ENCODE results near the gene ACSL6.

The ACSL6 gene

DNA sequence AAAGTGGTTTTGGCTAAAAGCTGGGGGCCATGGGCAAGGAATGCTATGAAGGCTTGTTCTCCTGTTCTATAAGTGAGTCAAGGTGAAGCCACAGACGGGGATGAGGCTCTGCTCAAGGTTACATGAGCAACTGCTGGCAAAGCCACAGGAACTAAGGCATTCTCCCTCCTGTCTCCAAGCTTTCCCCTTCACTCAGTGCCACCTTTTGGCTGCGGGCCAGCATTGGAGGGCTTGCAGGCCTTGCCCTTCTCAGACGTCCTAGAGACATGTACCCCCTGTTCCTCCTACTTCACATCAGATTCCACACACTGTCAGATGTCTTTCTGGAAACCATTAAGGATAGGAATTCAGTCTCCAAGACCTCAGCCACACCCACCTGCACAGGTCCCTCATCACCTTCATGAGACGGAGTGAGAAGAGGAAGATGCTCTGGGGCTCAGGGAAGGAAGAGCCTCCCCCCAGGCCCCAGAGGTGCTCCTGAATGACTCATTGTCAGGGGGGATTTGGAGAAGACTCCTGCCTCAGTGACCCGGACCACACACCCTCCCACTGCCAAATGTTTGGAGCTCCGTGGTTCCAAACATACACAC lies 45.5 kb downstream of the ACSL6 start:
- in situ Hi-C loops (cut with HindIII; ENCODE audit: low pct_ligation_motif_present, low pct_unique_long_range_greater_than_20kb, low sequenced_read_pairs), result no loop called here
- no peak for DNase-seq

DNA sequence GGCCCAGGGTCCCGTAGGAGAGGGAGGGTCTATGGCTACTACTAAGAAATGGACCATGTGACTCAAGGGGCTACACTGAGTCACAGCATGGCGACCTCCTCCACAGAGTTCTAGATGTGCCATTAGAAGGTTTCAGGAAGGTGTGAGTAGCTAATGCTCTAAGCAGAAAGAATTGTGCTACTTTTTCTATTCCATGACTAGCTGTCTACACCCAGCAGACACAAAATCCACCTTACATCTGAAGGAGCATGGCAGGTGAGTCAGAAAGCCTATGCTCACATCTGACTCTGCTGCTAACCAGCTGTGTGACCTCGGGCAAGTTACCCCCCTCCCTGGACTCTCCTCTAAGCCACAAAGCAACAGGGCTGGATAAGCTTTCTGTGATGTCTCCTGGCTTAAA lies 51.6 kb downstream of the ACSL6 start:
- DNase-seq, result no peak
- in situ Hi-C loops (cut with HindIII; ENCODE audit: low pct_ligation_motif_present, low pct_unique_long_range_greater_than_20kb, low sequenced_read_pairs), result no loop called here

DNA sequence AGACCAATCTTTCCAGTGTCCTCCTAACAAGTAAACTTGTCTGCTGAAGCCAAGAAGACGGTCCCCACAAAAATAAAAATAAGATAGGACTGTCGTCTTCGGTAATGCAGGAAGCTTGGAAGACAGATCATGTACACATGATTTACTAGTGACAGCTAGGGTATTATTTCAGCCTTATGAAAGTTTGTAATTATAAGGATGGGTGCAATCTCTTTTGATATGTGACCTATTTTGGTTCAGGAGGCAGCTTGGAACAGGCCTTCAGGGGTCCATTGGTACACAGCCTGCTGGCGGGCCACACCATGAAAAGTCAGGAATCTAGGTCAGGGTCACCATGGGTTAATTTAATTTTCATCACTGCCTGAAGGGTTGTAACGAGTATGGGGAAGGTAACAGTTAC lies 52.3 kb downstream of the ACSL6 start:
- in situ Hi-C loops (cut with HindIII; ENCODE audit: low pct_ligation_motif_present, low pct_unique_long_range_greater_than_20kb, low sequenced_read_pairs), result no loop called here

DNA sequence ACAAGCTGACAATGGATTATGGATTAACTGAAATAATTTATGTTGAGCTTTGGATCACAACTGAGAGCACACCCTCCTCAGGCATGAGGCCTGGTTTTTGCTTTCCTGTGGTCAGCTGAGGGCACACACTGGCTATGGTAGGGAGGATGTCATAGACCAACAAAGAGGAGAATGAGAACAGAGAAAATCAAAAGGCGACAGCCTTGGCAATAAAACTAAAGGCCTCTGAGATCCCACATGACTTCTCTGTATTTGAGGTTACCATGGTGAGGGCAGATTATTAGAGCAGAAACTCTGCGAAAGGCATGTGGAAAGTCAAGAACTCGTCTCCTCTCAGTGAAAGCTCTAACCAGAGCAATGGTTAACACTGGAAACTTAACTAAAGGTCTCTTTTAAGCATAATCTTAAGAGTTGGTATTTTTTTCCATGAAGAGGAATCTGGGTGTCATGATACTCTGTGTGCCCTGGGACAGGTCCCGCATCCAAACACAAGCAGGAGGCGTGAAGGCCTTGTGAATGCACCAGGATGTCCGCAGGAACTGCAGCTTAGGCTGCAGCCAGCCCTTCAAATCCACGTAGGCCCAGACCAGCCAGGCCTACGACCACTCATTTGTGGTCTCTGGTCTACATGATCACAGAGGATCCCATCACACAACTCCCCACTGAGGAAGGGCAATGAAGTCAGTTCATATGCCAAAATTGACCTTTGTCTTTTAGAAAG lies 53.6 kb downstream of the ACSL6 start:
- in situ Hi-C loops (cut with HindIII; ENCODE audit: low pct_ligation_motif_present, low pct_unique_long_range_greater_than_20kb, low sequenced_read_pairs), result no loop called here
- no peak for DNase-seq

More for the DNA sequence above, 52.3 kb downstream of the ACSL6 start:
- no peak for DNase-seq

DNA sequence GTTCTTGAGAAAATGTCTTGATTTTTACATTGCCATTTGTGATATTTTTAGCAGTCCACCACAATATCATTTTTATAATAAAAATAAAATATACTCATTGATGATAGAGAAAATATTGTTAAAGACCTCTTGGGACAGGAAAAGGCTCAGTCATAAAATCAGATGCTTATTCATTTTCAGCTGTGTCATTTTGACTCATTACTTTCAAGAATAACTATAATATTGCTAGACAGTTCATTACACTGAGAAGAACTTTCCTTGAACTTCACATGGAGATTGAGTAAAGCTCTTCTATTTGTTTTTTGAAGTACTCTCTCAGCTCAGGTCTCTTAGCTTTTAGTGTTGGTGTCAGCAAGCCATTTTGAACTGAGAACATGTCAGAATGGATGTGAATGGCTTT lies 57.5 kb downstream of the ACSL6 start:
- in situ Hi-C loops (cut with HindIII; ENCODE audit: low pct_ligation_motif_present, low pct_unique_long_range_greater_than_20kb, low sequenced_read_pairs), result no loop called here
- DNase-seq, result no peak

DNA sequence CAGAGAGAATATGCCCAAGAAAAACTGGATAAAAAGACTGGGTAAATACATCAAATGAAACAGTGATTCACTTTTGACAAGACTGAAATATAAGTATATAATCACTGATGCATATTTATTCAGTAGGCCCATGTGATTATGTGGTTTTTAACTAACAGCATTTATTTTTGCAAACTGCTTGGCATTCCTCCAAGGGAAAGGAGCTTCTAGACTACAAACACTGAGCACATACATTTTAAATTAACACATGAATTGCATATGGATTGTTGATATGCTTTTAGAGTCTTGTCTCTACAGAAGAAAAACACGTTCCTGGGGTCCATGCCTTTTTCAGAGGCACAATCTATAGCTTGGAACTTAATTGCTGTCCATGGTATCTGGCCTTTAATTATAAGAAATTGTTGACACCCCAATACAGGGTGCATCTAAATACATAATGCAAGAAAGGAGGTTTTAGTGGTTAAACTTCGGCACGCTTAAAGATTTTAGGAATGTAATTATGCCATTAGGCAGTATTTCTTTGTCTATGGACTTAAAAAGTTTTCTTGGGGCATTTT lies 59.1 kb downstream of the ACSL6 start:
- DNase-seq, result no peak
- in situ Hi-C loops (cut with HindIII; ENCODE audit: low pct_ligation_motif_present, low pct_unique_long_range_greater_than_20kb, low sequenced_read_pairs), result no loop called here

DNA sequence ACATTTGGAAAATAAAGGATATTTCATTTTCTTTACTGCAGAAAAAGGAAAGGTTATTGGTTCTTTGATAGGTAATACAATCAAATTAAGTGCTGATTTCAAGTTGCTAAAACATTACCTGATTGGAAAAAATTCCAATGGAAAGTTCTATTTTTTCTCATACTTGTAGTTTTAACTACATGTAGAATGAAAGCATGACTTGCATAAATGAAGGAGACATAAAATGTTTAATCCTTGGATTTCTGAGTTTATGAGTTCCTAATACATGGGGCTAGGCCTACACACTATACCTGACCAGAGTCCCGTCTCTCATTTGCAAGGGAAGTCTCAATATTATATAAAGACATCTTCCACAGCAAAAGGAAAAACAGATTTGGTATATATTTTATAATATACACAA lies 60.8 kb downstream of the ACSL6 start:
- in situ Hi-C loops (cut with HindIII; ENCODE audit: low pct_ligation_motif_present, low pct_unique_long_range_greater_than_20kb, low sequenced_read_pairs), result no loop called here
- DNase-seq, result no peak

DNA sequence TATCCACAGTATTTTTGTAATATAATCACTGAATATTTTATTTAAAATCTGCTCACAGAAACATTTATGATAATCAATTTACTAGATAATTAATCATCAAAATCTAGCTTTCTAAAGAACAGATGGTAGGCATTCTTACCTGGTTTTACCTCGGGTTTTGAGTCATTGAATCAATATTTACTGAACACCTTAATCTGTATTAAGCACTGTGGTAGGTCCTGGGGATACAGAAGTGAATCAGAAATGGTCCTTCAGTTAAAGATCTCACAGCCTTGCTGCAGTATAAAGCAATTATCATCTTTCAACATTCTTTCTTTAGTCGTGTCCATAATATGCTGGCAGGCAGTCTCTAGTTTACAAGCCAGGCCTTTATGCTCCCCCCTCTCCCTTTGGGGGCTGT lies 64.0 kb downstream of the ACSL6 start:
- in situ Hi-C loops (cut with HindIII; ENCODE audit: low pct_ligation_motif_present, low pct_unique_long_range_greater_than_20kb, low sequenced_read_pairs), result no loop called here
- DNase-seq, result no peak

DNA sequence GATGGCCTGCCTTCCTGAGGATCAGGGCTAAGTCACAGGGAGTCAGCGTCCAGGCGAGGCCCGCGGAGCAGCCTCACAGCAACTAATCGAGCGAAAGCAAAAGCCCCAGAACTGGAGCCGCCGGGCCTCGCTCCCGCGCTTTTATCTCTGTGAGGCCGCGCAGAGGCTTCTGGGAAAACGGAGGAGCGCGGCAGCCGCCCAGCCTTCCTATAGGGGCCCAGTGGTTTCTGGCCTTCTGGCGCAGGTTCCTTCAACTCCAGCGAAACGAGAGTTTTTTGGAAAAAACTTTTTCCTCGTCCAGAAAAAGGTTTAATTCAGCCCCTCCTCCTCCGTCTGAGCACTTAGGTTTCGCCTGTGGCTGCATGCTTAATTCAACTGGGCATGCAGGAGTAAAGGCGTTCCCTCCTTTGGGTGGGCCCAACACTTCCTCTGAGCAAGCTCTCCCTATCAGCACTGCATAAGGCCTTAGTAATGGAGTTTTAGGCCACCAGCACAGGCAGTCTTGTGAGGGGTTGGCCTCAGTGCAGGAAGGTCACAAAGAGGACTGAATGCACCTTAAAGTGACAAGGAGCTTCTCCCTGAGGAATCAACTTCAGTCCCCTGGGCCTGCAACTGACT lies 65.8 kb downstream of the ACSL6 start, which contains the start of gene MEIKIN:
TSS of gene MEIKIN (minus strand) at position 113 of the 618 bp plus-strand sequence. CDS start 158 bp downstream, outside the sequence.
- in situ Hi-C loops (cut with HindIII; ENCODE audit: low pct_ligation_motif_present, low pct_unique_long_range_greater_than_20kb, low sequenced_read_pairs), result no loop called here
- DNase-seq, result no peak

DNA sequence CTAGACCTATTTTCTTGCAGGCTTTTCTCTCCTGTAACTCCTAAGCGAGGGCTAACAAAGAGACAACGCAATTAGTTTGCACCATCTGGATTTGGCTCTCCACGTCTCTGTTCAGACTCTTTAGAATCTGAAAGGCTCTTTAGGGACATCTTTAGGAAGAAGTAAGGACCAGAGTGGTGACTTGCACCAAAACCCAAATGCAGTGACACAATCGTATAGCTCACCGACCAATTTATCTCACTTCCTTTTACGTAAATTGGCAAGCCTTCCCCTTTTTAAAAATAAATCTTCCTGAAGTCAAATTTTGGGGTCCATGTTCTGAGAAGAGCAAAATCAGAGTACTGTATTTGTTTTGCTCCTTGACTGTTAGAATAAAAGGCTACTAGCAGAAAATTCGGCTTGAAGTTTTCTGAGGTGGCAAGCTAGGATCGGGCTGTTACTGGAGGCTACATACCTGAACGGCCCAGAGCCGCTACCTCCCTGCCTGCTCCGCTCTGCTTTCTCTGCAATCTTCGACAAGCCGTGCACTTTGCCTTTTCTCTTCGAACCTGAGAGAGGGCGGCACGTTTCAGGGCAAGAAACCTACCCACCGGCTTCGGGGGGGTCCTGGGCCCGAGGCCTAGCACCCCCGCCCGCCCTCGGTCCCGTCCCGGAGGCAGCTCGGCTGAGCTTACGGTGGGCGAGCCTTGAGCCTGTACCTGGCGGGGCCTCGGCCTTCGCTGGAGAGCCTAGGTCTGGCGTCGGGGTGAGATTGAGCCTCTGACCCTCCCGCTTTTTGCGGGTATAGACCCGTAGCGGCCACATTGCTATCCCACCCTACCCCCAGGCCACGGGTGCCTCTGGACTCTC lies 66.5 kb downstream of the ACSL6 start:
- in situ Hi-C loops (cut with HindIII; ENCODE audit: low pct_ligation_motif_present, low pct_unique_long_range_greater_than_20kb, low sequenced_read_pairs), result no loop called here
- DNase-seq, result no peak

DNA sequence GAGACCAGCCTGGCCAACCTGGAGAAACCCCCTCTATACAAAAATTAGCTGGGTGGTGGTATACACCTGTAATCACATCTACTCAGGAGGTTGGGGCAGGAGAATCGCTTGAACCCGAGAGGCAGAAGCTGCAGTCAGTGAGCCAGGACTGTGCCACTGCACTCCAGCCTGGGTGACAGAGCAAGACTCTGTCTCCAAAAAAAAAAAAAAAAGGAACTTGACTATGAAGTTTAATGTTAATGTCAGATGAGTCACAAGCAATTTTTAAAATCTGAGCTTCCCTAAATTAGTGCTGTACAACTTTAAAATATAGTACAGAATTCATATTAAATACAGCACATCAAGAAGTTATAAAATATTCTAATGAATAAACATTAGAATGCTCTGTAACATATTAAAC lies 67.5 kb downstream of the ACSL6 start:
- no peak for DNase-seq
- in situ Hi-C loops (cut with HindIII; ENCODE audit: low pct_ligation_motif_present, low pct_unique_long_range_greater_than_20kb, low sequenced_read_pairs), result no loop called here

DNA sequence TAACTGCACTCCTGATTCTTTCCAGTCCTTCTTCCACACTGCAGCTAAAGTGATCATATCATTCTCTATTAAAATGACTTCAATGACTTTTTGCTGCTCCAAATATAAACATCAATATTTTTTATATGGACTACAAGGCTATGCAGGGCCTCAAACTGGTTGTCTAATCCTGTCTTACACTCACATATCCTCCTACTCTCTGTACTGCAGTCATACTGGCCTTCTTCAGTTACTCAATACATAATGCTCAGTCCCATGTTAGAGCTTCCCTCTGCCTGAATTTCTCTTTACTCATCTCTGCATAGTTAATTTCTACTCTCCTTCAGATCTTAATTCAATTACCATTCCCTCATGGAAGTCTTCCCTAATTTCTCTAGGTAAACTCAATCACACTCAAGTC lies 69.4 kb downstream of the ACSL6 start:
- no peak for DNase-seq
- in situ Hi-C loops (cut with HindIII; ENCODE audit: low pct_ligation_motif_present, low pct_unique_long_range_greater_than_20kb, low sequenced_read_pairs), result no loop called here

DNA sequence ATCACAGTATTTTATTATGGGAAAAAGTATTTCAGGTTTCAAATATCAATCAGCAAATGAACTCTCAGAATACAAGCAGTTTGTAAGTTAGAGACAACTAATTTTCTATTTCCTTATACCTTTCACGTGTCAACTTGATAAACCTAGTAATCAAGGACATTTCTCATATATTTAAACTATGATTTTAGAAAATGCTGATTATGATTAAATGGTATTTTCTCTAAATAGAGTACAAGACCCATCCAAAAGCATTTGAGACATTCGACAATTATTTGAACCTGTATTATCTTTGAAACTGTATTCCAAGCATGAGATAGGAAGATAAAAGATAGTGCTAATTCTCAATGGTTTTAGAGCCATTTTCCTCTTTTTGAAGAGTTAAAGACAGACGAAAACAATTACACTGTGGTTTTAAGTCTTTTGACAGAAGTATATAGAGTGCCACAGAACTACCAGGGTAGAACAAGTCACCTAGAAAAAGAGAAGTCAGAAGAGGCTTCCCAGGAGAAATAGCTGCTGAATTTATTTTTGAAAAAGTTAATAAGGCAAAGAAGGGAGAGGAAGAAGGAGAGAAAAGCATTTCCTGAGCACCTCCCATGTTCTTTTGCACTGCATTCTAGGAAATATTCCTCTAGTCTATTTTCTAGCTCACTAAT lies 71.6 kb downstream of the ACSL6 start:
- in situ Hi-C loops (cut with HindIII; ENCODE audit: low pct_ligation_motif_present, low pct_unique_long_range_greater_than_20kb, low sequenced_read_pairs), result no loop called here
- DNase-seq, result no peak

DNA sequence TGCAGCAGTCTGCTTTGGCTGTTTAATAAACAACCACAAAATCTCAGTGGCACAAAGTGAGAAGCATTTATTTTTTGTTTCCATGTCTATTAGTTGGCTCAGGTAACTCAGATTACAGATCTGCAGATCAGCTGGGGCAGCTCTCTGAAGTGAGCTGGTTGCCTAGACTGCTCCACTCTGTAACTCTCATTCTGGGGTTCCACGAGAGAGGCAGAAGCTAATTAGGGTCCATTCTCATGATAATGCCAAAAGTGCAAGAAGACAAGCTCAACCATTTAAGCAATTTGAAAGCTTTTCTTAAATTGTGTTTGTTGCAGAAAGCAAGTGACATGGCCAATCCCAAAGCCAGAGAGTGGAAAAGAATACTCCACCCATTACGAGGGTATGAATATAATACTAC lies 79.2 kb downstream of the ACSL6 start:
- no peak for DNase-seq
- in situ Hi-C loops (cut with HindIII; ENCODE audit: low pct_ligation_motif_present, low pct_unique_long_range_greater_than_20kb, low sequenced_read_pairs), result no loop called here

DNA sequence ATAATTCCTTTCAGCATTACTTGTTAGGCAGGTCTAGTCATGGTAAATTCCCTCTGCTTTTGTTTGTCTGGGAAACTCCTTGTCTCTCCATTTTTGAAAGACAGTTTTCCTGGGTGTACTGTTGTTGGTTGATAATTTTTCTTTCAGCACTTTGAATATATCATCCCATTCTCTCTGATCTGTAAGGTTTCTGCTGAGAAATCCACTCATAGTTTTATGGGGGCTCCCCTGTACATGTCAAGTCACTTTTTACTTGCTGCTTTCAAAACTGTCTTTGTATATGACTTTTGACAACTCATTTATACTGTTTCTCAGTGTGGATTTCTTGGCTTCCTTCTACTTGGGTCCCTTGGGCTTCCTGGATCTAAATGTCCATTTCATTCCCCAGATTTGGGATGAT lies 82.5 kb downstream of the ACSL6 start:
- no peak for DNase-seq
- in situ Hi-C loops (cut with HindIII; ENCODE audit: low pct_ligation_motif_present, low pct_unique_long_range_greater_than_20kb, low sequenced_read_pairs), result no loop called here

DNA sequence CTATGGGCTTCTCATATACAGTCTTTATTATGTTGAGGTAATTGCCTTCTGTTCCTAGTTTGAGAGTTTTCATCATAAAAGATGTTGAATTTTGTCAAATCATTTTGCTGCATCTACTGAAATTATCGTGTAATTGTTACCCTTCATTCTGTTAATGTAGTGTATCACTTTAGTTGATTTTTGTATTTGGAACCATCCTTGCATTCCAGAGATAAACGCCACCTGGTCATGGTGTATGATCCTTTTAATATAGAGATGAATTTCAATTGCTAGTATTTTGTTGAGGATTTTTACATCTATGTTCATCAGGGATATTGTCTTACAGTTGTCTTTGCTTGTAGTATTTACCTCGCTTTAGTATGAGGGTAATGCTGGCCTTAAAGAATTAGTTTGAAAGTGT lies 85.3 kb downstream of the ACSL6 start:
- in situ Hi-C loops (cut with HindIII; ENCODE audit: low pct_ligation_motif_present, low pct_unique_long_range_greater_than_20kb, low sequenced_read_pairs), result no loop called here
- no peak for DNase-seq

DNA sequence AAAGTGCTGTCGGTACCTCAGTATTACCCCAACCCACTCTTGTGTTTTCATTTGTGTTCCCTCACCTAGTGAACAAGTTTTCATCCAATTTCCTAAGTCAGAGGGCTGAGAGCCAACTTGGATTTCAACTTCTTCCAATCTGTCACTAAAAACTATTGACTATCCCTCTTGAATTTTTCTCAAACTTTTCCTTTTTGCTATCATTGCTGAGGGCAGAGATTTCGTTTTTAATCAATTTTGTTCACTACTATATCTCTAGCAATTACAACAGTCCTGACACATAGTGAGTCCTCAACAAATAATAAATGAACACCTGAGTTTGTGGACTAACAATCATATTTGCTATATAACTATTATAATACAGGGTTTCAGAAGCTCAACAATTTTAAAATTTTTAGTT lies 95.0 kb downstream of the ACSL6 start:
- in situ Hi-C loops (cut with HindIII; ENCODE audit: low pct_ligation_motif_present, low pct_unique_long_range_greater_than_20kb, low sequenced_read_pairs), result no loop called here
- no peak for DNase-seq

DNA sequence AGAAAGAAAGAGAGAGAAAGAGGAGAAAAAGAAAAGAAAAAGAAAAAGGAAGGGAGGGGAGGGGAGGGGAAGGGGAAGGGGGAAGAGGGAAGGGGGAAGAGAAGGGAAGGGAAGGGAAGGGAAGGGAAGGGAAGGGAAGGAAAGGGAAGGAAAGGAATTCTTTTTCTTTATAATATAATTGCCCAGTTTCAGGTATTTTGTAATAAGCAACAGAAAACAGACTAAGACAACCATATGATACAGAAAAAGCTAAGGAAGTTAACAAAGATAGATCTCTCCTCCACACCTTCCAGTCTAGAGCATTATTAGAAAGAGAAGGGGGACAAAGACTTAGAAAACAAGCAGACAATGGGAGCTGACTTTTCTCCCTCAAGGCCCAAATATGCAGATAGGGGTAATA lies 97.0 kb downstream of the ACSL6 start:
- no peak for DNase-seq
- in situ Hi-C loops (cut with HindIII; ENCODE audit: low pct_ligation_motif_present, low pct_unique_long_range_greater_than_20kb, low sequenced_read_pairs), result no loop called here

All from ACHN (cell line).